Activated CD4-positive, alpha-beta T cell treated with anti-CD3 and anti-CD28 coated beads for 1 hour (primary cell): Measurements from ENCODE around the gene SPARCL1.
"Not testable (repeated sequence)": the region's sequence is repeated elsewhere in the genome, so short reads cannot be mapped to it uniquely, and the experiment has no call there.

Experiments used
- DNase-seq: peaks from one replicate; pipeline ENCODE4 v3.0.0-alpha.2; 2020

Gene SPARCL1

DNA sequence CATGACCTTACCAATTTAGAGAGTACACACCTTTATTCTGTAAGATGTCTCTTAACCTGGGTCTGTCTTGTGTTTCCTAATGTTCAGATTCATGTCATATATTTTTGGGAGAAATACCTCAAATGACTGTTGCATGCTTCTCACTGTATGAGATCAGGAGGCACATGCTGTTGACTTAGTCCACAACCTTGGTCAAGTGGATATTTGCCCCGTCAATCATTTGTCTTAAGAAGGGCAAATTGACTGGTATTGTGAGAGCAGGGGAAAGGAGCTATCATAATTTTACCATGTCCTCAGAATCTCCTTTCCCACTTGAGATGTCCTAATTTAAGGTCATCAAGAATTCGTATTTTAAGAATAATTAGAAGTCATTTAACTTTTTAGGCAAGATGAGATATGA is 95.8 kb downstream of the SPARCL1 start:
- no peak for DNase-seq

DNA sequence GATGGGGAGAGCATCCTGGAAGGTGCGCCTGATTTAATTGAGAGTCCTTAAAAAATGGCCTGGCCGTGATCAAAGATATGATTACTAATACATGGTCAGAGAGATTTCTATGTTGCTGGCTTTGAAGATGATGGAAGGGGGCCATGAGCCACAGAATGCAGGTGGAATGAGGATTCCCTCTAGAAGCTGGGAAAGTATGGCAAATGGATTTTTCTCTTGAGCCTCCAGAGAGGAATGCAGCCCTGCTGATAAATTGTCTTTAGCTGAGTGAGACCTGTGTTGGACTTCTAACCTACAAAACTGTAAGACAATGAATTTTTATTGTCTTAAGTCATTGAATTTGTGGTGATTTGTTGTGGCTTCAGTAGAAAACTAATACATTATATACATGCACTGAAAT is 99.1 kb downstream of the SPARCL1 start:
- no peak for DNase-seq

GRCh38 chr4:87428979-87429378 is 100.2 kb downstream of the SPARCL1 start:
- no peak for DNase-seq

DNA sequence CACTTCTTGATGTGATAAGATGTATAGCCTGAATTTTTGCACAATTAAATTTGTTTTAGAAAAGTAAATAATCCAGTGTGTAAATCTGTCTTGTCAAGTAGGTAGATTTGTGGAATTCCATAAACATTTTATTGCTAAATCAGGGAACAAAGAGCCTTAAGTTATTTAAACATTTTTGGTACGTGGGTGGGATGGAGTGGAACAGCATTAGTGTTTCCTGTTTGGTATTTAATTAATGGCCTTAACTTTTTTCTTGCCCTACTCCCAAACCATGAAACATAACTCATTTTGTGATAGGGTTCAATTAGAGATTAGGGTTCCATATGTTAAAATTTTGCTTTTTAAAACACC is 101.7 kb downstream of the SPARCL1 start:
- DNase-seq: no peak

- no peak for DNase-seq
Measured at GRCh38 chr4:87426865-87427517, 102.2 kb downstream of the SPARCL1 start.

DNA sequence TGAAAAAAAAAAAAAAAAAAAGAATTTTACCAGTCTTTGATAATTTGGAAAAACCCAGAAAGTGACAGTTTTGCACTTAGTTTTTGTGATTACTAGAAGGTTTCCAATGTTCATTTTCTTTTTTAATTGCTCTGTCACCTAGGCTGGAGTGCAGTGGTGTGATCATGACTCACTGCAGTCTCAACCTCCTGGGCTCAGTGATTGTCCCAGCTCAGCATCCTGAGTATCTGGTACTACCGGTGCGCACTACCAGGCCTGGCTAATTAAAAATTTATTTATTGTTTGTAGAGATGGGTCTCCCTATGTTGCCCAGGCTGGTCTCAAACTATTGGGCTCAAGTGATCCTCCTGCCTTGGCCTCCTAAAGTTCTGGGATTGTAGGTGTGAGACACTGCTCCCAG is 103.5 kb downstream of the SPARCL1 start:
- no peak for DNase-seq

GRCh38 chr4:87424099-87424543 is 105.1 kb downstream of the SPARCL1 start:
- DNase-seq: not testable (repeated sequence)
